Subcutaneous adipose tissue (tissue), 4 donors: ENCODE results near the gene CSNK1A1. TPM values are rescaled to one million over a fixed set of nuclear protein-coding genes. Genes with fewer than 3 reads are reported as not detected.

Source experiments
- CTCF ChIP-seq: fragments of 450-650 bp; IDR thresholded peaks from one replicate; pipeline ENCODE4 v1.5.1; 2016; ENCODE audit warnings: low read depth, mild to moderate bottlenecking, control low read depth, antibody characterized with exemption, moderate library complexity
- total RNA-seq, 4 donors: library from RNA; depleted of rRNA; stranded (reverse); fragments of >200 nt; gene quantifications; one replicate each; pipeline ENCODE4 v1.1.0, GENCODE V29; 2016

The CSNK1A1 gene
- total RNA-seq, 4 donors from 2014 or later: 149 to 210 (median 162) TPM

GRCh38 chr5:149540089-149540488 lies 11.2 kb downstream of the CSNK1A1 start:
- no peak for TF ChIP-seq CTCF

GRCh38 chr5:149537374-149537975 lies 13.8 kb downstream of the CSNK1A1 start:
- no peak for TF ChIP-seq CTCF

- no peak for TF ChIP-seq CTCF
These were observed 18.8 kb downstream of the CSNK1A1 start for GRCh38 chr5:149532413-149532812.

- TF ChIP-seq CTCF: no peak
These were observed 21.8 kb downstream of the CSNK1A1 start for GRCh38 chr5:149529463-149529862.

GRCh38 chr5:149528281-149529060 lies 22.8 kb downstream of the CSNK1A1 start:
- TF ChIP-seq CTCF: no peak

- TF ChIP-seq CTCF: no peak
These were observed 24.2 kb downstream of the CSNK1A1 start for GRCh38 chr5:149526845-149527590.
